HepG2 (cell line): ENCODE results near the gene IGFBP6. TPM values are rescaled to one million over a fixed set of nuclear protein-coding genes. Genes with fewer than 3 reads are reported as not detected.

Source experiments
- ARHGAP35 ChIP-seq: sonication (generic); formaldehyde crosslinking; IDR thresholded peaks from 2 replicates; pipeline ENCODE4 v1.9.0; 2022; ENCODE audit warnings: mild to moderate bottlenecking, inconsistent platforms, moderate library complexity, missing genetic modification reagents, borderline replicate concordance
- FIP1L1 ChIP-seq: fragments of 200-400 bp; formaldehyde crosslinking; IDR thresholded peaks from 2 replicates; pipeline ENCODE4 v1.6.1; 2018; ENCODE audit warnings: low read depth, mild to moderate bottlenecking, low read length, moderate library complexity, borderline replicate concordance; ENCODE audit not compliant: insufficient read depth
- GTF2F1 ChIP-seq: fragments of 150-350 bp; IDR thresholded peaks from 2 replicates; pipeline ENCODE4 v1.6.1; 2014; ENCODE audit warnings: low read length
- MBD4 ChIP-seq: IDR thresholded peaks from 2 replicates; pipeline ENCODE4 v1.6.1; 2012; ENCODE audit warnings: low read length, inconsistent platforms, borderline replicate concordance
- MED1 ChIP-seq: sonication (generic); formaldehyde crosslinking; IDR thresholded peaks from 2 replicates; pipeline ENCODE4 v1.4.0; 2020; ENCODE audit warnings: missing genetic modification reagents
- NCOR1 ChIP-seq: fragments of 200-600 bp; sonication (generic); IDR thresholded peaks from 2 replicates; pipeline ENCODE4 v1.7.0; 2017; ENCODE audit warnings: antibody characterized with exemption, low read length, borderline replicate concordance
- NFYB ChIP-seq: sonication (generic); formaldehyde crosslinking; IDR thresholded peaks from 2 replicates; pipeline ENCODE4 v1.4.0; 2020; ENCODE audit warnings: missing genetic modification reagents
- NFYC ChIP-seq: IDR thresholded peaks from 2 replicates; pipeline ENCODE4 v1.6.1; 2016; ENCODE audit warnings: missing genetic modification reagents, missing compliant biosample characterization
- NR2C2 ChIP-seq: sonication (generic); formaldehyde crosslinking; IDR thresholded peaks from 2 replicates; pipeline ENCODE4 v1.4.0; 2020; ENCODE audit warnings: missing genetic modification reagents, mild to moderate bottlenecking, moderate library complexity, borderline replicate concordance
- SALL1 ChIP-seq: sonication (generic); formaldehyde crosslinking; IDR thresholded peaks from 2 replicates; pipeline ENCODE4 v1.8.0; 2022; ENCODE audit warnings: mild to moderate bottlenecking, missing genetic modification reagents
- SAP130 ChIP-seq: IDR thresholded peaks from 2 replicates; pipeline ENCODE4 v1.6.1; 2016; ENCODE audit warnings: low read depth
- SATB2 ChIP-seq: sonication (generic); formaldehyde crosslinking; IDR thresholded peaks from 2 replicates; pipeline ENCODE4 v1.5.0; 2020; ENCODE audit warnings: missing genetic modification reagents
- SIN3B ChIP-seq: fragments of 150-350 bp; IDR thresholded peaks from 2 replicates; pipeline ENCODE4 v1.6.1; 2014; ENCODE audit warnings: low read length
- SNAPC2 ChIP-seq: sonication (generic); formaldehyde crosslinking; IDR thresholded peaks from 2 replicates; pipeline ENCODE4 v1.8.1; 2022; ENCODE audit warnings: mild to moderate bottlenecking, missing genetic modification reagents
- SP1 ChIP-seq, 2 experiments: fragments of 450-650 bp in 1 of 2; sonication (generic) in 1 of 2; formaldehyde crosslinking in 1 of 2; IDR thresholded peaks; 2 replicates each; pipeline versions ENCODE4 v1.4.0 to v1.6.1; 2016 to 2020; ENCODE audit warnings: missing genetic modification reagents in 1 of 2
- SSRP1 ChIP-seq: IDR thresholded peaks from 2 replicates; pipeline ENCODE4 v1.6.1; 2016; ENCODE audit warnings: control low read depth
- THYN1 ChIP-seq: sonication (generic); formaldehyde crosslinking; IDR thresholded peaks from 2 replicates; pipeline ENCODE4 v1.8.1; 2023; ENCODE audit warnings: low read depth, mild to moderate bottlenecking, moderate library complexity, missing genetic modification reagents, borderline replicate concordance
- ZNF251 ChIP-seq: sonication (generic); formaldehyde crosslinking; IDR thresholded peaks from 2 replicates; pipeline ENCODE4 v1.9.0; 2021; ENCODE audit warnings: mild to moderate bottlenecking, missing genetic modification reagents
- ZNF367 ChIP-seq: sonication (generic); formaldehyde crosslinking; IDR thresholded peaks from 2 replicates; pipeline ENCODE4 v1.4.0; 2020; ENCODE audit warnings: missing genetic modification reagents, borderline replicate concordance
- ZNF672 ChIP-seq: sonication (generic); formaldehyde crosslinking; IDR thresholded peaks from 2 replicates; pipeline ENCODE4 v1.8.1; 2022; ENCODE audit warnings: missing genetic modification reagents
- ZNF773 ChIP-seq: sonication (generic); formaldehyde crosslinking; IDR thresholded peaks from 2 replicates; pipeline ENCODE4 v1.4.0; 2020; ENCODE audit warnings: missing genetic modification reagents, borderline replicate concordance
- ZNF777 ChIP-seq: sonication (generic); formaldehyde crosslinking; IDR thresholded peaks from 2 replicates; pipeline ENCODE4 v1.4.0; 2020; ENCODE audit warnings: missing genetic modification reagents
- ZNF816 ChIP-seq: sonication (generic); formaldehyde crosslinking; IDR thresholded peaks from 2 replicates; pipeline ENCODE4 v1.8.0; 2022; ENCODE audit warnings: missing genetic modification reagents, mild to moderate bottlenecking, borderline replicate concordance
- polyA plus RNA-seq, 8 experiments: library from polyadenylated mRNA; depleted of rRNA in 3 of 8; stranded (reverse) in 7 of 8; unstranded in 1 of 8; fragments of >200 nt; fragmentation: Illumina TruSeq in 4 of 8; extraction: Trizol in 4 of 8; gene quantifications; 2 replicates each; pipeline versions ENCODE4 v1.2.1 to v1.2.3, GENCODE V29; 2011 to 2016; ENCODE audit warnings: low read depth in 4 of 8, missing spikeins in 1 of 8, mixed read lengths in 1 of 8; ENCODE audit not compliant: insufficient read depth in 1 of 8
- total RNA-seq, 5 experiments: library from RNA; depleted of rRNA; stranded (reverse); fragments of >200 nt; fragmentation: Illumina TruSeq; extraction: Trizol; gene quantifications; 2 replicates each; pipeline ENCODE4 v1.2.3, GENCODE V29; 2016; ENCODE audit warnings: low read depth in 1 of 5
- TF ChIP-seq, protein P1 (sequence below): sonication (generic); formaldehyde crosslinking; IDR thresholded peaks from 2 replicates; pipeline ENCODE4 v1.5.0; 2020; ENCODE audit warnings: mild to moderate bottlenecking, missing genetic modification reagents
- TF ChIP-seq, protein P2 (sequence below): sonication (generic); formaldehyde crosslinking; IDR thresholded peaks from 2 replicates; pipeline ENCODE4 v1.9.0; 2021; ENCODE audit warnings: missing genetic modification reagents, borderline replicate concordance

Gene IGFBP6
- total and polyA plus RNA-seq, 2 of the 13 experiments (the other 11 are each of a cell fraction or from before 2014, with no cell fraction given), result 3.9 to 25.2 TPM

DNA sequence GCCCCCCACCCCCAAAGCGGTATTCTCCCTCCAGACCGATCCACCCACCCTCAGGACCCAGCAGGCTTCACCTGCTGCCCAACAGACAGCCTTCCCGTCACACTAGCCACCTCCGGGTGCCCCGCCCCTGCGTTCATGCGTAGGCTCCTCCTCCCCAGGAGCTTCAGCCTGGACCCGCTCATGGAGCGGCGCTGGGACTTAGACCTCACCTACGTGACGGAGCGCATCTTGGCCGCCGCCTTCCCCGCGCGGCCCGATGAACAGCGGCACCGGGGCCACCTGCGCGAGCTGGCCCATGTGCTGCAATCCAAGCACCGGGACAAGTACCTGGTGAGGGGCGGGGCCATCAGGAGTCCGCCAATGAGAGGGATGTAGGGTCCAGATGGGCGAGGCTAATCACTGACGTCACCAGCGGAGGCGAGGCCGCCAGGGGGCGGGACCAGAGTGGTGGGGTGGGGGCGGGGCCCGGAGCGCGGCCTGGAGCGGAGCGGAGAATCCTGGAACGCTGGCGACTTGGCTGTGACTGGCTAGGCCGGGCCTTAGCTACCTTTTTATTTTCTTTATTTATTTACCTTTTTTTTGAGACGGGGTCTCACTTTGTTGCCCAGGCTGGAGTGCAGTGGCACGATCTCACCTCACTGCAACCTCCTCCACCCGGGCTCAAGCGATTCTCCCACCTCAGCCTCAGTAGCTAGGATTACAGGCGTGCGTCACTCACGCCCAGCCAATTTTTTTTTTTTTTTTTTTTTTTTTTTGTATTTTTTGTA, 43.2 kb upstream of the IGFBP6 start (continued):
- TF ChIP-seq MED1 (CRISPR knock-in tag) (peak; percentile 33; the same call in 1 of the 2 replicates), SALL1 (CRISPR knock-in tag) (no peak), NCOR1 (no peak), MBD4 (no peak), SIN3B (no peak), ZNF773 (CRISPR knock-in tag) (no peak), NFYC (CRISPR knock-in tag) (0 out of 2 replicates have a peak, but pooled peaks have one; percentile 19), SAP130 (peak; percentile 77), ZNF367 (CRISPR knock-in tag) (no peak), ZNF816 (CRISPR knock-in tag) (no peak), GTF2F1 (no peak), ZNF672 (no peak), SSRP1 (CRISPR knock-in tag) (no peak), NFYB (CRISPR knock-in tag) (peak; percentile 44; the same call in 1 of the 2 replicates), SP1 (IDR thresholded peaks at IDR 0.05) (no peak), SP1 (CRISPR knock-in tag; IDR thresholded peaks at IDR 0.05) (peak; percentile 48; the same call in 1 of the 2 replicates), THYN1 (CRISPR knock-in tag) (no peak), ZNF777 (CRISPR knock-in tag) (no peak), SNAPC2 (CRISPR knock-in tag) (no peak), NR2C2 (CRISPR knock-in tag) (no peak), ZNF251 (CRISPR knock-in tag) (no peak), FIP1L1 (no peak), SATB2 (no peak), ARHGAP35 (CRISPR knock-in tag) (no peak)
- TF ChIP-seq, protein P1, sequence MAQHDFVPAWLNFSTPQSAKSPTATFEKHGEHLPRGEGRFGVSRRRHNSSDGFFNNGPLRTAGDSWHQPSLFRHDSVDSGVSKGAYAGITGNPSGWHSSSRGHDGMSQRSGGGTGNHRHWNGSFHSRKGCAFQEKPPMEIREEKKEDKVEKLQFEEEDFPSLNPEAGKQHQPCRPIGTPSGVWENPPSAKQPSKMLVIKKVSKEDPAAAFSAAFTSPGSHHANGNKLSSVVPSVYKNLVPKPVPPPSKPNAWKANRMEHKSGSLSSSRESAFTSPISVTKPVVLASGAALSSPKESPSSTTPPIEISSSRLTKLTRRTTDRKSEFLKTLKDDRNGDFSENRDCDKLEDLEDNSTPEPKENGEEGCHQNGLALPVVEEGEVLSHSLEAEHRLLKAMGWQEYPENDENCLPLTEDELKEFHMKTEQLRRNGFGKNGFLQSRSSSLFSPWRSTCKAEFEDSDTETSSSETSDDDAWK, result no peak
- TF ChIP-seq, protein P2, sequence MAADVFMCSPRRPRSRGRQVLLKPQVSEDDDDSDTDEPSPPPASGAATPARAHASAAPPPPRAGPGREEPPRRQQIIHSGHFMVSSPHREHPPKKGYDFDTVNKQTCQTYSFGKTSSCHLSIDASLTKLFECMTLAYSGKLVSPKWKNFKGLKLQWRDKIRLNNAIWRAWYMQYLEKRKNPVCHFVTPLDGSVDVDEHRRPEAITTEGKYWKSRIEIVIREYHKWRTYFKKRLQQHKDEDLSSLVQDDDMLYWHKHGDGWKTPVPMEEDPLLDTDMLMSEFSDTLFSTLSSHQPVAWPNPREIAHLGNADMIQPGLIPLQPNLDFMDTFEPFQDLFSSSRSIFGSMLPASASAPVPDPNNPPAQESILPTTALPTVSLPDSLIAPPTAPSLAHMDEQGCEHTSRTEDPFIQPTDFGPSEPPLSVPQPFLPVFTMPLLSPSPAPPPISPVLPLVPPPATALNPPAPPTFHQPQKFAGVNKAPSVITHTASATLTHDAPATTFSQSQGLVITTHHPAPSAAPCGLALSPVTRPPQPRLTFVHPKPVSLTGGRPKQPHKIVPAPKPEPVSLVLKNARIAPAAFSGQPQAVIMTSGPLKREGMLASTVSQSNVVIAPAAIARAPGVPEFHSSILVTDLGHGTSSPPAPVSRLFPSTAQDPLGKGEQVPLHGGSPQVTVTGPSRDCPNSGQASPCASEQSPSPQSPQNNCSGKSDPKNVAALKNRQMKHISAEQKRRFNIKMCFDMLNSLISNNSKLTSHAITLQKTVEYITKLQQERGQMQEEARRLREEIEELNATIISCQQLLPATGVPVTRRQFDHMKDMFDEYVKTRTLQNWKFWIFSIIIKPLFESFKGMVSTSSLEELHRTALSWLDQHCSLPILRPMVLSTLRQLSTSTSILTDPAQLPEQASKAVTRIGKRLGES, result no peak
